HG03103 (cell line): ENCODE results near the gene LGALS12.

ENCODE experiments used
- ATAC-seq: cut with Tn5 transposase; IDR thresholded peaks from one replicate; pipeline ENCODE4 v1.9.1; 2021; ENCODE audit warnings: low read depth; ENCODE audit not compliant: unreplicated experiment

The LGALS12 gene

DNA sequence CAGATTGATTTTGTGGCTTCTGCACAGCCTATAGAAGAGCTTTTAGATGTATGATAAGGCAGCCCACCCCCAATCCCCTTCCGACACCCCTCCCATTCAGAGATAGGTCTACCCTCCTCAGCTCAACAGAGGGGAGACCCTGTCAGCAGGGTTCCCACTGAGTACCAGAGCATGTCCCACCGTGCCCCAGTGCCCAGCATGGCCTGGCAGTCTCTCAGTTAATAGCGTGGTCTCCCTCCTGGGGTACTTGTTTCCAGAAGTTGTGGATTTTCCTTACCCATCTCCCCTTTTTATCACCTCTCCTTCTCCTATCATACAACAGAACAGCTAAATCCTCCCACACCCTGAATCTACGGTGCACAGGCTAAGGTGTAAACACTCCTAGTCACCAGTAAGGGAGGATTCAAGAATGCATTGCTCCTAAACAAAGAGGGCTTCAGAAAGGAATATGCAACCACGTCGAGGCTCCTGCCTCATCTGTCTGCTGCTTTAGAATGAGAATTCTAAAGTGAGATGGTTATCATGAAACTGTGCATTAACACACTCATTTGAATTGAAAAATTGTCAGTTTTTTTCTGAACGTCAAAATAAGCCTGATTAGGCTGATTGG, 50.6 kb downstream of the LGALS12 start:
- ATAC-seq, result no peak

DNA sequence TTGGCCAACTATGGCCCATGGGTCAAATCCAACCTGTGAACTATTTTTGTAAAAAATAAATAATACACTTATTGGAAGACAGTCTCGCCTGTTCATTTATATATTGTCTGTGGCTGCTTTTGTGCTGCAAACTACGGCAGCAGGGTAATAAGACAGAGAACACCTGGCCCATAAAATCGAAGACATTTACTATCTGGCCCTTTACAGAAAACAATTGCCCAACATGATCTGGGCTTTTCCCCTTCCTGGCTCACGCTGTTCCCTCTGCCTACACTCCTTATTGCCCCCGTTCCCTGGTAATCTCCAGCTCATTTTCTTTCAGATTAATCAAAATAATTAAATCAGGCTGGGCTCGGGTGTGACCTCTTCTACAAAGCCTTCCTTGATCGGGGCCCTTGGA, 51.7 kb downstream of the LGALS12 start:
- ATAC-seq, result no peak

DNA sequence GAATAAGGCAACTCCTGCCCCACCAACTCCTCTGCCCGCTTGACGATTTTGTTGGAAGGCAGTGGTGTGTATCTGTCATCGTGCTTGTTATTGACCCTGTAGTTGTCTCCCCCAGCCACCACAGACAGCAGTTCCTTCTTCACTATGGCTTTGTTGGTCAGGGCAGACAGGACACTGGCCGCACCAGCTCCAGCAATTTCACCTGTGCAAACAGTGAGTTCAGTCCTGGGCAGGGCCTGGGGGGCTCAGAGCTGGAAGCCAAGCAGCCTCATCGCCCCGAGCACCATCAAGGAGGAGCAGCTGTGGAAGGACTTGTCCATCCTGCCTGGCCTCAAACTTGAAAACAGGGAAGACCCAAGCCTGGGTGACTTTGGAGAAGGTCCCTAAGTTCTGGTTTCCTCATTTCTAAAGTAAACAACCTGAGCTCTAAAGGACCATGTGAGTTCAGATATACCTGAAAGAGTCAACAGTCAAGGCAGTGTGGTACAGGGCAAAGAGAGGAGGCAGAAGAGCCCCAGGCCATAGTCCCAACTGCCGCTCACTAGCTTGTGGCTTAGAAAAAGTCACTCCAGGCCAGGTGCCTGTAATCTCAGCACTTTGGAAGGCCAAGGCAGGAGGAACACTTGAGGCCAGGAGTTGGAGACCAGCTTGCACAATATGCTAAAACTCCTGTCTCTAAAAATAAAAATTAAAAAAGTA, 52.7 kb downstream of the LGALS12 start:
- no peak for ATAC-seq

DNA sequence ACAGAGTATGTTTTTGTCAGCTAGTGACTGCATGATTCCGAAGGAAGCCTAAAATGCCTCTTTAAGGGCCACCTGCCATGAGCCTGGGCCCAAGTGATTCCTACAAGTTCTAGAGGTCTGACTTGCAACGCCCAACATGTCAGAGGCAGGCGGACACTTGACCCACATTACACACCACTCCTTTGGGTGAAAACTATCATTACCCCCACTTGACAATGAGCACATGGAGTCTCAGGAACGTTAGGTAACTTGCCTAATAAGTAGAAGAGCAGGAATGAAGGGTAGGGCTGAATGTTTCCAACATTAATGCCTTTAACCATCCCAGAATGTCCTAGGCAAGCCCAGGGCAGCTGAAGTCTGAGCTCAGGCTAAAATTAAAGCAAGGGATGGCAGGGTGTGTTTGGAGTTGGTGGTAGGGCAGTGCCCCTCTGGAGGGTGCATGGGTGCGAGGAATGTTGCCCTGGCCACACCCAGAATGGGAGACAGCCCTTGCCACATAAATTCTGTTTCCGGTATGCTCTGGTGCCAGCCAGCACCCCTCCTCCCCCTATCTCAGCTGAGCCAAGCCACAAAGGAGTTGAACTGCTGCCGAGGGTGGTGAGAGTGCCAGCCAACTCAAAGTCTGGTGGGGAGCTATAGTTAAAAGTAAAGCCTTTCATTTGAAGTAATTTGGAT, 54.8 kb downstream of the LGALS12 start:
- no peak for ATAC-seq

DNA sequence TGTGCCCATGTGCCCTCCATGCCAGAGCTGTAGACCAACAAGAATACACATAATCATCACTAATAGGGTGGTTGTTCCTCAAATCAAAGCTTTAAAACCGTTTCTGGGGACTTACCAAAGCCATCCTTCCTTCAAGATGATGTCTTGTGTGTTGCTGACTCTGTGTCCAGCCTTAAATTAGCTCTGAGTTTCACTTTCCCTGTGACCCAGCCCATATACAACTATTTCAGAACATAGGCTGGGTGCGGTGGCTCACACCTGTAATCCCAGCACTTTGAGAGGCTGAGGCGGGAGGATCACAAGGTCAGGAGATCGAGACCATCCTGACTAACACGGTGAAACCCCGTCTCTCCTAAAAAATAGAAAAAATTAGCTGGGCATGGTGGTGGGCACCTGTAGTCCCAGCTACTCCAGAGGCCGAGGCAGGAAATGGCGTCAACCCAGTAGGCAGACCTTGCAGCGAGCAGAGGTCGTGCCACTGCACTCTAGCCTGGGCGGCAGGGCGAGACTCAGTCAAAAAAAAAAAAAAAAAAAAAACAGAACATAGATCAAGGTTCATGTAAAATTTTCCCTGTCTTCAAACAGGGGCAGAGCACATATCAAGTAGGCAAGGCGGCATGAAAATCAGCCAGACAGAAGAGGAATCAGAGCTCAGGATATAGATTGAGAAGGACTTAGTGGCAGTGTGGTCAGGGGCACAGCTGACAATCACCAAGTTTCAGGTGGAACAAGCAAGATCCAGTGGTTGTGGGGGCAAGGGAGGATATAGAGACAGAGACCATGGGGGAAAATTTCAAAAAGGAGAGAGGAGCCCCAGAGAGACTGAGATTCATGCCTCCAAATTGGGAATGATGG, 57.5 kb downstream of the LGALS12 start, which contains the start of gene PLAAT2:
TSS of gene PLAAT2 (minus strand) at position 179 of the 855 bp plus-strand sequence. CDS start at position 124, 55 bp downstream.
- ATAC-seq, result no peak

DNA sequence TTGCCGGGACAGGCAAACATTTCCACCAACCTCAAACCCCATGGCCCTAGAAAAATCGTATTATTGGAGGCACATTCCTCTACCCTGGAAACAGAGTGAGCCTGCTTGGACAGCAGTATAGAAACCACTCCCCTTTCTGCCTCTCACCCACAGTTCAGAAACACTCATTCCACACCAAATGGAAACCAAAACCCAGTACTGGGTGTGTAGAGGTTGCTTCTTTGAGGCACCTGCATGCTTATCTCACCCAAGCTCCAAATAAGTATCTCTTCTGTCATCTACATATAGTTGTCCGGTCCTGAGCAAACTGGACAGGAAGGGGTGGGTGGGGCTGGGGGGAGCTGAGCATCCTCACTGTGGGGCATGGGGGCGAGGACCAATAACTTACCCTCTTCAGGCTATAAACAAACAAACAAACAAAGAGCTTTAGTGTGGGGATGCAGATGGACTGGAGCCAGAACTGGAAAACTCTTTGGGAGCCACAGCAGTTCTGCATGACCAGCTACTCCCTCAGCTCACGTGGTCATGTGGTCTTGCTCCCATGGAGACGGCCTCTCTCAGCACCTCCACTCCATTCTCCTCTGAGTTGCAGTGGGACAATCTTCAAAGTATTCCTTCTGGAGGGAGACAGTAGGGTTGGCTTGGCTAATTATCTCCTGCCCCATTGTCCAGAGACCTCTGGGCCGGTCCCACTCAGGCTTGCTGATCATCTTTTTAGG, 58.3 kb downstream of the LGALS12 start:
- peak; percentile 48 for ATAC-seq

DNA sequence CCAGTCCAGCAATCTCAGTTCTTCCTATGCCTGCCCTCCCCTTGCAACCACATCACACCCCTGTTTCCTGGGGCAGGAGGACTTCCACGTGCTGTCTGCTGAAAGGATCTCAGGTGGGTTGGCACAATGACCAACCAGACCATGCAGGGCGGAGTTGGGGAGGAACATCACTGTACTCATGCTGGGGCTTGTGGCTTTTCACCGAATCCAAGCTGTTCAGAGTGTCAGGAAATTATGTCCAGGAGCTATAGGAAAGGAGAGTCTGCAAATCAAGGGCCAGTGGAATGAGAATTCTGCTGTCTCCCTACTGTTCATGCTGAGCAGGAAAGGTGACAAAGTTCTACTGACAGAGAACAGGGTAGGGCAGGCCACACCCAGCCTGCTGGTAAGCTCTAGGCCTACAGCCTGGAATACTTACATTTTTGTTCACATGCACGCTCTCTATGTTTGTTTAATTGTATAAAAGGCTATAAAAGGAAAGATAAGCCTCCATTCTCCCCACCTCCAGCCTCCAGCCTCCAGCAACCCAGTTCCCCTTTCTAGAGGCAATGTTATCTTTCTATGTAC, 59.0 kb downstream of the LGALS12 start:
- ATAC-seq, result no peak
